Measurements from ENCODE around the gene FAM107B.

DNA sequence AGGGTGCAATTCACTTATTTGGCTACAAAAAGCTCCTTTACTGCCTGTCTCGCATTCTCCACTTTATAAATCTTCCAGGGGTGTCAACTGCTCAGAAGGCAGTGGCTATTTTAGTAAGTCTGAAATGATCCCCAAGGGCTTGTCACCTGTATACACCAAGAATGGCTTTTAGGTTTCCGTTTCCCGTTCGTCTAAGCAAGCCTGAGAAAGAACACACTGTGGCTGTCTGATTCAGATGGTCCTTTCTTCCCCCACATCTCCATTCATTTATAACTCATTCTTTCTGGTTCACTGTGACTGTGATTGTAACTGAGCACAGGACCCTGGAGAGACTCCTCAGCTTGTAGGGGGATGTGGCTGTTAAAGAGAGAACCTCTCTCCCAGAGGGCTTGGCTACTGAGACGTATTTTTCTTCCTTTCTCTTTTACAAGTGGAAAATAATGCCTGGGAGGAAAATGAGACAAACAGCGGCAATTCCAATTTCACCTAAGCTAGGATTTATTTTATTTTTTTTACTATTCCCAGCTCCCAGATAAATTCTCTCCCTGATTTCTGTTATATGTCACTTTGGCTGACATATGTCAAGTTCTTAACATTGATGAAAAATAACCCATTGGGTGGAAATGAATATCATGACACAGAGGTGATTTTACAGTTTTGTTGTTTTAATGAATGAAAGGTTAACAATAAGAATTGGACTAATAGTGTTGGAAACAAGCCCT is 129.3 kb downstream of the FAM107B start:
- TF ChIP-seq, protein P1, sequence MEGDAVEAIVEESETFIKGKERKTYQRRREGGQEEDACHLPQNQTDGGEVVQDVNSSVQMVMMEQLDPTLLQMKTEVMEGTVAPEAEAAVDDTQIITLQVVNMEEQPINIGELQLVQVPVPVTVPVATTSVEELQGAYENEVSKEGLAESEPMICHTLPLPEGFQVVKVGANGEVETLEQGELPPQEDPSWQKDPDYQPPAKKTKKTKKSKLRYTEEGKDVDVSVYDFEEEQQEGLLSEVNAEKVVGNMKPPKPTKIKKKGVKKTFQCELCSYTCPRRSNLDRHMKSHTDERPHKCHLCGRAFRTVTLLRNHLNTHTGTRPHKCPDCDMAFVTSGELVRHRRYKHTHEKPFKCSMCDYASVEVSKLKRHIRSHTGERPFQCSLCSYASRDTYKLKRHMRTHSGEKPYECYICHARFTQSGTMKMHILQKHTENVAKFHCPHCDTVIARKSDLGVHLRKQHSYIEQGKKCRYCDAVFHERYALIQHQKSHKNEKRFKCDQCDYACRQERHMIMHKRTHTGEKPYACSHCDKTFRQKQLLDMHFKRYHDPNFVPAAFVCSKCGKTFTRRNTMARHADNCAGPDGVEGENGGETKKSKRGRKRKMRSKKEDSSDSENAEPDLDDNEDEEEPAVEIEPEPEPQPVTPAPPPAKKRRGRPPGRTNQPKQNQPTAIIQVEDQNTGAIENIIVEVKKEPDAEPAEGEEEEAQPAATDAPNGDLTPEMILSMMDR (IDR thresholded peaks at IDR 0.05), result no peak
- TF ChIP-seq EP300 (IDR thresholded peaks at IDR 0.05), result no peak
